ENCODE results near the gene DNAH10. TPM values are rescaled to one million over a fixed set of nuclear protein-coding genes. Genes with fewer than 3 reads are reported as not detected.
A peak's percentile ranks its signal among the peaks of the same experiment; 100 is the strongest.

DNAH10 gene
- total RNA-seq, 1 experiment from 2014 or later, result 0.09 TPM

DNA sequence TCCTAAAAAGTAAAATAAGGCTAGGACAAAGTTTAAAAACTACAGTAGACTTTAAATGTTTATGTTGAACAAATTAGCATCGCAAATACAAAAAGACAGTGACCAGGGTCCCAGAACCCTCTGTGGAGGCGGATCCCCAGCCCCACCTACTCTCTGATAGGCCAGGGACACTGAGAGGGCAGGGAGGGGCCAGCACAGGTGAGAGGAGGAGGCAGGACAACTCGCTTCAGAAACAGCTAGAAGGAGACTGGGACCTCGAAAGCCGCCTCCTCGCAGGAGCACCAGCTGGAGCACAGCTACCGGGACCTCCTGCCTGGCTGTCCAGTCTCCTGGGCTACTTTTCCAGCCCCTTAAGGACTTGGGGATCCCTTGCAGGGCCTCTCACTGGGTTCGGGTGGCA lies 992 bp downstream of the DNAH10 start (continued):
- no peak for TF ChIP-seq TEAD1 (CRISPR knock-in tag; IDR thresholded peaks at IDR 0.05)
- TF ChIP-seq ATF1 (CRISPR knock-in tag; IDR thresholded peaks at IDR 0.05), result no peak
- peak; percentile 26; the same call in 1 of the 2 replicates for TF ChIP-seq NFYB (CRISPR knock-in tag; conservative IDR thresholded peaks at IDR 0.05; ENCODE audit: low read depth)
- no peak for TF ChIP-seq USF1 (CRISPR knock-in tag; IDR thresholded peaks at IDR 0.05)
- peak; percentile 91 for TF ChIP-seq ZNF263 (CRISPR knock-in tag; IDR thresholded peaks at IDR 0.05; ENCODE audit: low read depth)
- TF ChIP-seq ELF4 (CRISPR knock-in tag; IDR thresholded peaks at IDR 0.05; ENCODE audit: low read depth), result no peak
- no peak for TF ChIP-seq SMAD4 (CRISPR knock-in tag; IDR thresholded peaks at IDR 0.05)
- TF ChIP-seq, protein P1, sequence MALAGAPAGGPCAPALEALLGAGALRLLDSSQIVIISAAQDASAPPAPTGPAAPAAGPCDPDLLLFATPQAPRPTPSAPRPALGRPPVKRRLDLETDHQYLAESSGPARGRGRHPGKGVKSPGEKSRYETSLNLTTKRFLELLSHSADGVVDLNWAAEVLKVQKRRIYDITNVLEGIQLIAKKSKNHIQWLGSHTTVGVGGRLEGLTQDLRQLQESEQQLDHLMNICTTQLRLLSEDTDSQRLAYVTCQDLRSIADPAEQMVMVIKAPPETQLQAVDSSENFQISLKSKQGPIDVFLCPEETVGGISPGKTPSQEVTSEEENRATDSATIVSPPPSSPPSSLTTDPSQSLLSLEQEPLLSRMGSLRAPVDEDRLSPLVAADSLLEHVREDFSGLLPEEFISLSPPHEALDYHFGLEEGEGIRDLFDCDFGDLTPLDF (CRISPR knock-in tag; IDR thresholded peaks at IDR 0.05), result no peak
- TF ChIP-seq KAT7 (CRISPR knock-in tag; IDR thresholded peaks at IDR 0.05; ENCODE audit: borderline replicate concordance), result no peak
- no peak for TF ChIP-seq NR3C1 (CRISPR knock-in tag; conservative IDR thresholded peaks at IDR 0.05; ENCODE audit: low read depth)

DNA sequence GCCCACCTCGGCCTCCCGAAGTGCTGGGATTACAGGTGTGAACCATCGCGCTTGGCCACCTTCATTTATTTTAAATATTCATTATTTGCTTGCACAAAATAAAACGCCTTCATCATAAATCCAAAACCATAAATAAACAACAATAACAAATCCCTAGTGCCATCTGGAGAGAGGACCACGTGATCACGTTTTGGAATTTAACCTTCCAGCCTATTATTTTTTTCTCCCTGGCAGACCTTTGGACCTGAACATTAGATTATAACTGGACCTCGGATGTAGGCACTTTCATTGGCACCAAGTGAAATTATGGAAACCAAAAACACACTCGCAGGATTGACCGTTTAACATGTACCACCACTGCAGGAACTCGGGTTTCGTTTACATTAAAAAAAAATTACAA lies 2.0 kb downstream of the DNAH10 start:
- no peak overlapping the region for H3K27ac Mint-ChIP-seq
- peaks cover 27% of the 10 kb centered on the region for H3K27me3 Mint-ChIP-seq (ENCODE audit: low read depth)
- H3K9me3 Mint-ChIP-seq, result no peaks in the 10 kb centered on the region; the same call in 1 of the 2 replicates
- H3K36me3 Mint-ChIP-seq, result no peaks in the 10 kb centered on the region
- H3K4me3 Mint-ChIP-seq, result no peak overlapping the region
- CTCF ChIA-PET, result interaction anchor here (1.5 kb wide), 1 partner anchor 78 kb away, joined by 7 read pairs; no protein-coding TSS in a partner anchor
- DNase-seq (ENCODE audit: low spot score) (no peak), ATAC-seq (no peak)
- TF ChIP-seq, protein P2, sequence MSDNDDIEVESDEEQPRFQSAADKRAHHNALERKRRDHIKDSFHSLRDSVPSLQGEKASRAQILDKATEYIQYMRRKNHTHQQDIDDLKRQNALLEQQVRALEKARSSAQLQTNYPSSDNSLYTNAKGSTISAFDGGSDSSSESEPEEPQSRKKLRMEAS (CRISPR knock-in tag; IDR thresholded peaks at IDR 0.05), result no peak
- TF ChIP-seq NFATC4 (CRISPR knock-in tag; IDR thresholded peaks at IDR 0.05), result no peak
- TF ChIP-seq GTF2I (CRISPR knock-in tag; conservative IDR thresholded peaks at IDR 0.05), result no peak
- TF ChIP-seq ETV6 (CRISPR knock-in tag; IDR thresholded peaks at IDR 0.05), result no peak
- no peak for TF ChIP-seq ZNF232 (CRISPR knock-in tag; IDR thresholded peaks at IDR 0.05)
- no peak for TF ChIP-seq AR (CRISPR knock-in tag; IDR thresholded peaks at IDR 0.05)
- TF ChIP-seq CBFB (CRISPR knock-in tag; IDR thresholded peaks at IDR 0.05; ENCODE audit: low read depth), result no peak
- TF ChIP-seq, protein P1 (CRISPR knock-in tag; IDR thresholded peaks at IDR 0.05), result no peak
- TF ChIP-seq EMX1 (CRISPR knock-in tag; IDR thresholded peaks at IDR 0.05), result no peak
- TF ChIP-seq JUN (CRISPR knock-in tag; IDR thresholded peaks at IDR 0.05), result no peak
- peaks cover 13% of the 10 kb centered on the region for H3K4me1 Mint-ChIP-seq
- POLR2A ChIA-PET, result interaction anchor here (0.7 kb wide), 1 partner anchor 351 kb away, joined by 3 read pairs; no protein-coding TSS in a partner anchor

DNA sequence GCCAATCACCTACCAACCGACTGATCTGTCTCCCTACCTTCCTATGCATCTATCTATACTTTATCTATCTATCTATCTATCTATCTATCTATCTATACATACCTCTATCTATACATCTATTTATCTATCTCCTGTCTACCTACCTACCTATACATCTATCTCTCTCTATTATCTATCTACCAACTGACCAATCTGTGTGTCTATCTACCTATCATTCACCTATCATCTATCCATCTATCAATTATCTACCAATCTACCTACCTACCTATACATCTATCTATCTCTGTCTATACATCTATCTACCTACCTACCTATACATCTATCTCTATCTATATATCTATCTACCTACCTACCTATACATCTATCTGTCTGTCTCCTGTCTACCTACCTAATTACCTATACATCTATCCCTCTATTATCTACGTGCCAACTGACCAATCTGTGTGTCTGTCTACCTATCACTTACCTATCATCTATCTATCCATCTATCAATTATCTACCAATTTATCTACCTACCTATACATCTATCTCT lies 3.5 kb downstream of the DNAH10 start:
- ChIA-PET POLR2A (no interaction called here), CTCF (no interaction called here)
- Mint-ChIP-seq H3K9me3 (no peaks in the 10 kb centered on the region; the same call in 1 of the 2 replicates), H3K36me3 (no peaks in the 10 kb centered on the region), H3K27me3 (ENCODE audit: low read depth) (peaks cover 27% of the 10 kb centered on the region), H3K27ac (no peak overlapping the region), H3K4me3 (no peak overlapping the region), H3K4me1 (peaks cover 13% of the 10 kb centered on the region)
- ATAC-seq (no peak), DNase-seq (ENCODE audit: low spot score) (no peak)
- TF ChIP-seq NR2C2 (CRISPR knock-in tag; IDR thresholded peaks at IDR 0.05) (no peak), SP1 (CRISPR knock-in tag; conservative IDR thresholded peaks at IDR 0.05) (no peak), TEAD4 (CRISPR knock-in tag; IDR thresholded peaks at IDR 0.05) (no peak), JUN (CRISPR knock-in tag; IDR thresholded peaks at IDR 0.05) (no peak)
- TF ChIP-seq, protein P3, sequence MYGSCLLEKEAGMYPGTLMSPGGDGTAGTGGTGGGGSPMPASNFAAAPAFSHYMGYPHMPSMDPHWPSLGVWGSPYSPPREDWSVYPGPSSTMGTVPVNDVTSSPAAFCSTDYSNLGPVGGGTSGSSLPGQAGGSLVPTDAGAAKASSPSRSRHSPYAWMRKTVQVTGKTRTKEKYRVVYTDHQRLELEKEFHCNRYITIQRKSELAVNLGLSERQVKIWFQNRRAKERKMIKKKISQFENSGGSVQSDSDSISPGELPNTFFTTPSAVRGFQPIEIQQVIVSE (CRISPR knock-in tag; IDR thresholded peaks at IDR 0.05; ENCODE audit: borderline replicate concordance), result no peak
- TF ChIP-seq, protein P4, sequence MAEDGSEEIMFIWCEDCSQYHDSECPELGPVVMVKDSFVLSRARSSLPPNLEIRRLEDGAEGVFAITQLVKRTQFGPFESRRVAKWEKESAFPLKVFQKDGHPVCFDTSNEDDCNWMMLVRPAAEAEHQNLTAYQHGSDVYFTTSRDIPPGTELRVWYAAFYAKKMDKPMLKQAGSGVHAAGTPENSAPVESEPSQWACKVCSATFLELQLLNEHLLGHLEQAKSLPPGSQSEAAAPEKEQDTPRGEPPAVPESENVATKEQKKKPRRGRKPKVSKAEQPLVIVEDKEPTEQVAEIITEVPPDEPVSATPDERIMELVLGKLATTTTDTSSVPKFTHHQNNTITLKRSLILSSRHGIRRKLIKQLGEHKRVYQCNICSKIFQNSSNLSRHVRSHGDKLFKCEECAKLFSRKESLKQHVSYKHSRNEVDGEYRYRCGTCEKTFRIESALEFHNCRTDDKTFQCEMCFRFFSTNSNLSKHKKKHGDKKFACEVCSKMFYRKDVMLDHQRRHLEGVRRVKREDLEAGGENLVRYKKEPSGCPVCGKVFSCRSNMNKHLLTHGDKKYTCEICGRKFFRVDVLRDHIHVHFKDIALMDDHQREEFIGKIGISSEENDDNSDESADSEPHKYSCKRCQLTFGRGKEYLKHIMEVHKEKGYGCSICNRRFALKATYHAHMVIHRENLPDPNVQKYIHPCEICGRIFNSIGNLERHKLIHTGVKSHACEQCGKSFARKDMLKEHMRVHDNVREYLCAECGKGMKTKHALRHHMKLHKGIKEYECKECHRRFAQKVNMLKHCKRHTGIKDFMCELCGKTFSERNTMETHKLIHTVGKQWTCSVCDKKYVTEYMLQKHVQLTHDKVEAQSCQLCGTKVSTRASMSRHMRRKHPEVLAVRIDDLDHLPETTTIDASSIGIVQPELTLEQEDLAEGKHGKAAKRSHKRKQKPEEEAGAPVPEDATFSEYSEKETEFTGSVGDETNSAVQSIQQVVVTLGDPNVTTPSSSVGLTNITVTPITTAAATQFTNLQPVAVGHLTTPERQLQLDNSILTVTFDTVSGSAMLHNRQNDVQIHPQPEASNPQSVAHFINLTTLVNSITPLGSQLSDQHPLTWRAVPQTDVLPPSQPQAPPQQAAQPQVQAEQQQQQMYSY (CRISPR knock-in tag; IDR thresholded peaks at IDR 0.05), result no peak
